Calu3 (cell line): ENCODE measurements around the gene CTNND2. TPM values are rescaled to one million over a fixed set of nuclear protein-coding genes. Genes with fewer than 3 reads are reported as not detected.

ENCODE experiments used
- BruUV-seq: library from RNA; stranded (reverse); fragments of 400-500 nt; replicated peaks from 2 replicates; lab custom pipeline; 2021; lab: Mats Ljungman, UMichigan
- CTCF ChIA-PET: fragments of 300-600 bp; sonication (Branson Sonifier 250); formaldehyde crosslinking; loops from one replicate; lab custom pipeline; 2022; ENCODE audit warnings: antibody characterized with exemption; lab: Charles Lee
- DNase-seq: peaks from one replicate; pipeline ENCODE4 v3.0.0; 2022
- H3K27ac Mint-ChIP-seq: one replicate; pipeline ENCODE4 v1.8.0; 2022; ENCODE audit warnings: mixed read lengths; ENCODE audit not compliant: unreplicated experiment
- H3K27me3 Mint-ChIP-seq: one replicate; pipeline ENCODE4 v1.8.0; 2022; ENCODE audit warnings: mixed read lengths; ENCODE audit not compliant: unreplicated experiment
- H3K36me3 Mint-ChIP-seq: one replicate; pipeline ENCODE4 v1.8.0; 2022; ENCODE audit warnings: mild to moderate bottlenecking, moderate library complexity, mixed read lengths; ENCODE audit not compliant: insufficient read depth, unreplicated experiment
- H3K4me1 Mint-ChIP-seq: one replicate; pipeline ENCODE4 v1.8.0; 2022; ENCODE audit warnings: mild to moderate bottlenecking, low read depth, mixed read lengths; ENCODE audit not compliant: unreplicated experiment
- H3K4me3 Mint-ChIP-seq: one replicate; pipeline ENCODE4 v1.8.0; 2022; ENCODE audit warnings: mild to moderate bottlenecking, low read depth, moderate library complexity, mixed read lengths; ENCODE audit not compliant: unreplicated experiment
- H3K9me3 Mint-ChIP-seq: one replicate; pipeline ENCODE4 v1.8.0; 2022; ENCODE audit warnings: low read depth, mixed read lengths; ENCODE audit not compliant: unreplicated experiment
- intact Hi-C: fragments of 100-400 bp; cut with micrococcal nuclease; formaldehyde crosslinking; loops from one replicate; pipeline ENCODE4 v1.10.0; 2022; ENCODE audit not compliant: unreplicated experiment
- total RNA-seq: library from RNA; stranded (reverse); gene quantifications from 2 replicates; pipeline ENCODE4 v1.2.3, GENCODE V29; 2022
- TF ChIP-seq, protein P1 (sequence below): fragments of 200-600 bp; IDR thresholded peaks from one replicate; pipeline ENCODE4 v1.8.0; 2022; ENCODE audit warnings: antibody characterized with exemption; ENCODE audit not compliant: unreplicated experiment

Gene CTNND2
- total RNA-seq, 1 experiment from 2014 or later = 19.6 TPM

DNA sequence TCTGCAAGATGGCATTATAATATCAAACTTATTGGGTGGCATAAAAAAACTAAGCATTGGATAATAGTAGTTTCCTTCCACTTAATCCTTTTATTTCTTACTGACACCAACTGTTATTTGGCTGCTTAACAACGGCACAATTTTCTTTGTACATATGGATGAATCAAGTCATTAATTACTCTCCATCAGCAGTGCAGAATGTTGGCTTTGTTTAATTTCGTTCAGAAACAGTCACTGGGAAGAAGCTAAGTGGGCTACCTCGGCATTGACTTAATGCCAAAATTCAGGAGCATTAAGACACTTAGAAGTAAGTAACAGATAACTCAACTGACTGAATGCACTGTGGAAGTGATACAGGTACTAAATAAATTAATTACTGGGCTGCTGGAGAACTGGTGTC lies 460.4 kb downstream of the CTNND2 start:
- Mint-ChIP-seq H3K36me3 (no peaks in the 10 kb centered on the region), H3K4me3 (no peak overlapping the region), H3K9me3 (no peaks in the 10 kb centered on the region), H3K4me1 (no peaks in the 10 kb centered on the region), H3K27ac (no peak overlapping the region), H3K27me3 (no peaks in the 10 kb centered on the region)
- TF ChIP-seq, protein P1, sequence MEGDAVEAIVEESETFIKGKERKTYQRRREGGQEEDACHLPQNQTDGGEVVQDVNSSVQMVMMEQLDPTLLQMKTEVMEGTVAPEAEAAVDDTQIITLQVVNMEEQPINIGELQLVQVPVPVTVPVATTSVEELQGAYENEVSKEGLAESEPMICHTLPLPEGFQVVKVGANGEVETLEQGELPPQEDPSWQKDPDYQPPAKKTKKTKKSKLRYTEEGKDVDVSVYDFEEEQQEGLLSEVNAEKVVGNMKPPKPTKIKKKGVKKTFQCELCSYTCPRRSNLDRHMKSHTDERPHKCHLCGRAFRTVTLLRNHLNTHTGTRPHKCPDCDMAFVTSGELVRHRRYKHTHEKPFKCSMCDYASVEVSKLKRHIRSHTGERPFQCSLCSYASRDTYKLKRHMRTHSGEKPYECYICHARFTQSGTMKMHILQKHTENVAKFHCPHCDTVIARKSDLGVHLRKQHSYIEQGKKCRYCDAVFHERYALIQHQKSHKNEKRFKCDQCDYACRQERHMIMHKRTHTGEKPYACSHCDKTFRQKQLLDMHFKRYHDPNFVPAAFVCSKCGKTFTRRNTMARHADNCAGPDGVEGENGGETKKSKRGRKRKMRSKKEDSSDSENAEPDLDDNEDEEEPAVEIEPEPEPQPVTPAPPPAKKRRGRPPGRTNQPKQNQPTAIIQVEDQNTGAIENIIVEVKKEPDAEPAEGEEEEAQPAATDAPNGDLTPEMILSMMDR = no peak
- DNase-seq = no peak
- no TSS peak for BruUV-seq
- CTCF ChIA-PET = no interaction called here
- intact Hi-C loops = no loop called here

DNA sequence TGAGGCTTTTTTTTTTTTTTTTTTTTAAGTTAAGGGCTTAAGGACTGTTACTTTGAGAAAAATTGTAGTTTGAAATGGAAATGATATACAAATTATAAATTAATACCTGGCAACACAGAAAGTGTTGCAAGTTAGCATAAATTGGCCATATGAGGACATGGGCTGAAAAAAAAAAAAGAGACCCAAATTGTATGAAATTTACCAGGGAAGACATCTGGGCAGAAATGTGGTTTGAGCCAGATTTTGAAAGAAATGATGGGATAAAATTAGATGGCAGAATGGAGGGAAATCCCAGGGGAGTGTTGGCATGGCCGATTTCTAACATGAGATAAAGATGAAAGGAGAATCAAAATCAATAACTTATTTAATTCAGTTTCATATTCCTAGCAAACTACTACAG lies 472.1 kb downstream of the CTNND2 start:
- Mint-ChIP-seq H3K4me3 (no peak overlapping the region), H3K36me3 (no peaks in the 10 kb centered on the region), H3K27ac (no peak overlapping the region), H3K9me3 (no peaks in the 10 kb centered on the region), H3K27me3 (no peaks in the 10 kb centered on the region), H3K4me1 (no peaks in the 10 kb centered on the region)
- intact Hi-C loops = no loop called here
- DNase-seq = no peak
- CTCF ChIA-PET = no interaction called here
- no TSS peak for BruUV-seq
- TF ChIP-seq, protein P1 = no peak

DNA sequence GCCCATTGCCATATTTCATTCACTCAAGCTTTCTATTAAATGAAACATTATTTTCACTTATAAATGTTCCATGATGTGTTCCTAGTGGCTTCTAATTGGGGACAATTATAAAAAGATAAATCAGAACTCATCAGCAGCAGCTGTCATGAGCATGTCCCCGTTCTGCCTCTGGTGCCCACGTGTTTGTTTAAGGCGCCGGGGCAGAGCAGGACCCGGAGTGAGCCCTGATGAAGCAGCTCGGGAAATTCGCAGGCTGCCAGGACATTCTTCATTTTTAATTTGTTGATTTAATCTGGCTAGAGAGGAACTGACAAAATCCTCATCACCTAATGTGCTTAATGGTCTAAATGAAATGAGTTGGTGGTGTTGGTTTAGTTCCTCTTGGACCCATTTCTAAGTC lies 475.0 kb downstream of the CTNND2 start:
- peaks cover 3% of the 10 kb centered on the region for H3K9me3 Mint-ChIP-seq
- TF ChIP-seq, protein P1 = no peak
- no peaks in the 10 kb centered on the region for H3K4me1 Mint-ChIP-seq
- no peak overlapping the region for H3K27ac Mint-ChIP-seq
- H3K36me3 Mint-ChIP-seq = no peaks in the 10 kb centered on the region
- no peaks in the 10 kb centered on the region for H3K27me3 Mint-ChIP-seq
- BruUV-seq = no TSS peak
- CTCF ChIA-PET = interaction anchor here (0.9 kb wide), 1 partner anchor 380 kb away, joined by 4 read pairs; no protein-coding TSS in a partner anchor
- no peak overlapping the region for H3K4me3 Mint-ChIP-seq
- intact Hi-C loops = no loop called here
- no peak for DNase-seq

DNA sequence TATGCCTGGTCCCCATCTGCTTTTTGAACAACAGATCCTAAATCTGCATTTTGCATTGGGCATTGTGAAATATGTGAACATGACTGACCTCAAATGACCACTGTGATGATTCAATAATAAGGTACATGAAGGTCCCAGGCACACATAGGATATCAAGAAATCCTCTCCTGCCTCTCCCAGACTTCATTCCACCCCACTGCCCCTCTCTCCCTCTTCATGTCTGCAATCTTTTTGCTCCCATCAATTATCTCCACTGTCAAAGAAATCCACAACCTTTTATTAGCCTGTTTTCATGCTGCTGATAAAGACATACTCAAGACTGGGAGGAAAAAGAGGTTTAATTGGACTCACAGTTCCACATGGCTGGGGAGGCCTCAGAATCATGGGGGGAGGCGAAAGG lies 476.7 kb downstream of the CTNND2 start:
- Mint-ChIP-seq H3K36me3 (no peaks in the 10 kb centered on the region), H3K9me3 (peaks cover 3% of the 10 kb centered on the region), H3K27ac (no peak overlapping the region), H3K4me1 (no peaks in the 10 kb centered on the region), H3K27me3 (no peaks in the 10 kb centered on the region), H3K4me3 (no peak overlapping the region)
- BruUV-seq = no TSS peak
- TF ChIP-seq, protein P1 = no peak
- DNase-seq = no peak
- intact Hi-C loops = no loop called here
- CTCF ChIA-PET = no interaction called here
